ENCODE data around the gene MBOAT1.

MBOAT1 gene

DNA sequence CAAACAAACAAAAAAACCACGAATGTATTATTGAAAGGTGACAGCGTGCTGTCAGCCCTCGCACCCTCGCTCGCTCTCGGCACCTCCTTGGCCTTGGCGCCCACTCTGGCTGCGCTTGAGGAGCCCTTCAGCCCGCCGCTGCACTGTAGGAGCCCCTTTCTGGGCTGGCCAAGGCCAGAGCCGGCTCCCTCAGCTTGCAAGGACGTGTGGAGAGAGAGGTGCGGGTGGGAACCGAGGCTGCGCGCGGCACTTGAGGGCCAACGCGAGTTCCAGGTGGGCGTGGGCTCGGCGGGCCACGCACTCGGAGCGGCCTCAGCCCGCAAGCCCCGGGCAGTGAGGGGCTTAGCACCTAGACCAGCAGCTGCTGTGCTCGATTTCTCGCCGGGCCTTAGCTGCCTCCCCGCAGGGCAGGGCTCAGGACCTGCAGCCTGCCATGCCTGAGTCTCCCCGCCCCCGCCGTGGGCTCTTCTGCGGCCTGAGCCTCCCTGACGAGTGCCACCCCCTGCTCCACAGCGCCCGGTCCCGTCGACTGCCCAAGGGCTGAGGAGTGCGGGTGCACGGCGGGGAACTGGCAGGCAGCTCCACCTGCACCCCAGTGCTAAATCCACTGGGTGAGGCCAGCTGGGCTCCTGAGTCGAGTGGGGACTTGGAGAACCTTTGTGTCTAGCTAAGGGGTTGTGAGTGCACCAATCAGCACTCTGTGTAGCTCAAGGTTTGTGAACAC lies 20.9 kb upstream of the MBOAT1 start:
- DNase-seq (ENCODE audit: low read depth) = no peak

GRCh38 chr6:20232188-20232587 lies 19.9 kb upstream of the MBOAT1 start:
- DNase-seq (ENCODE audit: low read depth) = no peak

DNA sequence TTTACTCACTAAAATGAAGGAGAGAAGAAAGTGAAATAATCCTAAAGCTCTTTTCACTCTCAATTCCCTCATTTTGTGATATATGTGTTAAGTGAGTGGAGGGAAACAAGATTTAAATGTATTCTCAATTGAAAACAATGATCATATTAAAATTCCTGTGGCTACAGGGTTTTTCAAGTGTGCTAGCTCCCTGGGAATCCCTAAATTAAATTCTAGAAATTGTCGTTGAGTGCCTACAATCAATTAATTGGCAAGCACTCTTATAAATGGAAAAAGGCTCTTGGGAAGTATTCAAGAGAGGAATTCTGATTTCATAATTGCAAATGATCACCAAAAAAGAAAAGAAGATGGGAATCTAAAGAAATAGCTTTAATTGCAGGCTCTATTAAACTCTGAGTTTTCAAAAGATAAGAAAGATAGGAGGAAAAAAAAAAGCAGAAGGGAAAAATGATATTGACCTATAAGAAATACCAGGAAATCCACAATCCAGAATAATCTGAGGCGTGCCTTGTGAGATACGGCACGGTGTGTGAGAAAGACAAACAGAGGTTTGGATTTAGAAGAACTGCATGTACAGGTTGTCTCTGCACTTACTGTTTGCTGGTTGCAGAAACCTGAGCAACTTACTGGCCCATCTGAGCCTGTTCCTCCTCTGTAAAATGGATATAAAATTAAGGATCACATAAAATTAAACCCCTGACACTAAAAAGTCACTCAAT lies 18.3 kb upstream of the MBOAT1 start:
- no peak for DNase-seq (ENCODE audit: low read depth)

- no peak for DNase-seq (ENCODE audit: low read depth)
These were observed 17.6 kb upstream of the MBOAT1 start for GRCh38 chr6:20229881-20230280.

DNA sequence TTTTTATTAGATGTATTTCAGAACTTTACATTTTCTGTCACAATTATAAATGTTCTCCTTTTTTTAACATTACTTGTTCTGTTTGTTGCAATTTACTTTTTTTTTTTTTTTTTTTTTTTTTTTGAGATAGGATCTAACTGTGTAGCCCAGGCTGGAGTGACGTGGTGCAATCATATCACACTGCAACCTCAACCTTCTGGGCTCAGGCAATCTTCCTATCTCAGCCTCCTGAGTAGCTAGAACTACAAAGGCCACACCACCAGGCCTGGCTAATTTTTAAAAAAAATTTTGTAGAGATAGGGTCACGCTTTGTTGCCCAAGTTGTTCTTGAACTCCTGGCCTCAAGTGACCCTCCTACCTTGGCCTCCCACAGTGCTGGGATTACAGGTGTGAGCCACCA lies 15.1 kb upstream of the MBOAT1 start:
- no peak for DNase-seq (ENCODE audit: low read depth)

GRCh38 chr6:20223141-20223540 lies 10.9 kb upstream of the MBOAT1 start:
- DNase-seq (ENCODE audit: low read depth) = no peak

DNA sequence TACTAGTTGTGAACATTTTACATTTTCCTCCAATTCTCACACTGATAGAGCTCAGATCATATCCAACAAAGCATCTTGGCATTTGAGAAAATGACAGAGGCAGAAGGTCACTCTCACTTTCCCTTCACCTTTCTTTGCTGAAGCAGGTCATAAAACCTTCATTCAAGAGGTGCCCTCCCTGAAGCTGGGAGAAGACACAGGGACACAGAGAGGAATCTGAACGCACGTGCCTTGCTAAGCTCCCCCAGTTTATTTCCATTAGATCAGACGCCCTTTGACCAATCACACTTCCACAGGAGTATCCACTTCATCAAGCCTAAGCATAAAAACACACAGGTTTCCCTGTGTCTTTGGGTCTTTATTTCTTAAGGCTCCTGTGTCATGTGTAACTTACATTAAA lies 9.2 kb upstream of the MBOAT1 start:
- no peak for DNase-seq (ENCODE audit: low read depth)

- DNase-seq (ENCODE audit: low read depth) = no peak
These were observed 8.1 kb upstream of the MBOAT1 start for GRCh38 chr6:20220359-20220758.

GRCh38 chr6:20217891-20218290 lies 5.6 kb upstream of the MBOAT1 start:
- no peak for DNase-seq (ENCODE audit: low read depth)

GRCh38 chr6:20217324-20217855 lies 5.1 kb upstream of the MBOAT1 start:
- no peak for DNase-seq (ENCODE audit: low read depth)

DNA sequence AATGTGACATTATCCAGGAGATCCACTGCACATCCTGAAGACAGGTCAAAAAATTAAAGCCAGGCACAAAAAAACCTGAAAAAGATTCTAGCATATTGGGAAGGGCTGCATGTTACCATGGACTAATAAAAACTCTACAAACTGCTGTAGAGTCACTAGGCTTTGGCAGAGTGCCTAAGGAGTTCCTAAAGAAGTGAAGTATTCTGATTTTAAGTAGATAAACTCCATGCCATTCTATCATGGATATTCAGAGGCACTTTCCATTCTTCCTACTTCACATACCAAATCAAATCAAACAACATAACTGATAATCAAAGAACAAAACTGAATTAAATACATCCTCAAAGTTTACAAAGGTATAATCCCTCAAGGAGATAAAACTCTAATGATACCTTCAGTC lies 3.0 kb upstream of the MBOAT1 start:
- no peak for DNase-seq (ENCODE audit: low read depth)

GRCh38 chr6:20213271-20213798 lies 1.1 kb upstream of the MBOAT1 start:
- DNase-seq (ENCODE audit: low read depth) = no peak

- peak; percentile 6 for DNase-seq (ENCODE audit: low read depth)
These were observed 303 bp downstream of the MBOAT1 start for GRCh38 chr6:20211941-20212391.

DNA sequence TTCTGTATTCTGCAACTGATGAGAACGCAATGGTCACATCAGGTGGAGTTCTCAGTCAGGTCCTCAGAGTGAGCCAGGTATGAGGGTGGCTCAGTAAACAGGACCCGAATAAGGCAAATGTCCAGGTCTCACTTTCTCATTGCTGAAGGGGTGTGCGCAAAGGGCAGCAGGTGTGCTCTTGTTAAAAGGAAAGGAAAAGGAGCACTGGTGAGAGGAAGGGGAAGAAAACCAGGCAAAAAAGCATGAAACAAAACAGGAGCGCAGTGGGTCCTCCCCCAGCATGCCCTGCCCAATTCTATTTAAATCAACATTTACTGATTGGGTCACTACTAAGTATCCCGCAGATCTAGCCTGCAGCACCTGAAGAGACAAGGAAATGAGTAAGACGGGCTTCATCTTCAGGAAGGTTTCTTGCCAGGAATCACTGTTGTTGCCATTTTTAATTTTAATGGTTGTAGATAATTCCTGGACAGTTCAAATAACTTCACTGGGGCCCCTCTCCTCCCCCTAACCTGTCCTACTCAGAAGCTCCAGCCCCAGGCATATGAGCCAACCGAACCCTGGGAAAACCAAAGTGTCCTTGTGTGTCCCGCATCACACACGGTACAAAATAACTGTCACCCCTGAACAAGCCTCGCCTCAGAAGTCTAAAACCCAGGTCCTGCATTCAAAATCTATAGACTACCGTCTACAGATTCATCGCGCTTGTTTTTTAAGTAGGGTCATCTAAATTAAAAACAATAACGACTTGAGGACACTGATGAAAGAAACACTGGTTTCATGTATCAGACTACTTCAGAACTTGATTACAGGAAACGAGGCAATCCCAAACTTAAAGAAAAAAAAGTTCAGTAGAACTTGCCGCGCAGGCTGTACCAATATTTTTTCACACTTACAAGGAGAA lies 980 bp downstream of the MBOAT1 start:
- no peak for DNase-seq (ENCODE audit: low read depth)

GRCh38 chr6:20210158-20210557 lies 2.1 kb downstream of the MBOAT1 start:
- no peak for DNase-seq (ENCODE audit: low read depth)

DNA sequence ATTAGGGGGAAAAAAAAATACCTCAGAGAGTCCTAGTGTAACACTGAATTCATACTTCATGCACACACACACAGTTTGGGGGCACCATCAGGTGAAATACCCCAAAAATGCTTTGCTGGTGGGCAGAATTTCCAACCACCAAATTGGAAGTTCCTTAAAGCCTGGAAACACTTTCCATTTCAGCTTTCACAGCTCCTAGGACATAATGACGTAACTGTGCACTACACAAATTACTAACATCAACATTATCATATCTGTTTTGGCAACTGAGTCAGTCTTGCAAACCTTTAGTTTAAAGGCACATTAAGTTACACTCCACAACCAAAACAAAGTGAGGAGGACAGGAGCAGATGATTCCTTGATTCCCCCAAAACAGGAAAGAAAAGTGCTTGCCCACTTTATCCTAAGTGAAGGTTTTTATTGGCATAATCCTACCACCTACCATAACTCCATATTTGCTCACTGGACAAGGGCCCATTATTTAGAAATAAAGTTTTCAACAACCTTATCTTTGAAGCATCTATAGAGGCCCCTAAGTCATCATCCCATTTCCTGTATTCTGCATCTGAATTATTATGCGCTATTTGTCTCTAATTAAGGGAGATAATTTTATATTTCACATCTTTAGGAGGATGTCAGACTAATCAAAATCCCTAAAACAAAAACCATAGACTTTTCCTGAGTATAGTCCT lies 3.4 kb downstream of the MBOAT1 start:
- DNase-seq (ENCODE audit: low read depth) = no peak

DNA sequence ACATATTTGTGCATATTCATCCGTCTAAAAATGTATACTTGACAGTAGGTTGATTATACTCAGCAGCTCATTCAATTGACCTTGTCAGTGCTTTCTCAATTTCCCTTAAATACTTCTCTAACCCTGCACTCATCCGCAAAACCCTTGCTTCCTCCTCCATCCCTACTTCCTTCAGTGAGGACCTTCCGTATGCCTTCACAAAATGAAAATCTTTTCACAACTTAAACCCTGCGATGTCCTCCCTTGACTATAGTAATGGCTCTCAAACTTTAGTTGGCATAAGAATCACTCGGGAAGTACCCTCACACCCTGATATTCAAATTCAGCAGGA lies 5.2 kb downstream of the MBOAT1 start:
- DNase-seq (ENCODE audit: low read depth) = no peak

- DNase-seq (ENCODE audit: low read depth) = no peak
These were observed 6.5 kb downstream of the MBOAT1 start for GRCh38 chr6:20205722-20206161.

DNA sequence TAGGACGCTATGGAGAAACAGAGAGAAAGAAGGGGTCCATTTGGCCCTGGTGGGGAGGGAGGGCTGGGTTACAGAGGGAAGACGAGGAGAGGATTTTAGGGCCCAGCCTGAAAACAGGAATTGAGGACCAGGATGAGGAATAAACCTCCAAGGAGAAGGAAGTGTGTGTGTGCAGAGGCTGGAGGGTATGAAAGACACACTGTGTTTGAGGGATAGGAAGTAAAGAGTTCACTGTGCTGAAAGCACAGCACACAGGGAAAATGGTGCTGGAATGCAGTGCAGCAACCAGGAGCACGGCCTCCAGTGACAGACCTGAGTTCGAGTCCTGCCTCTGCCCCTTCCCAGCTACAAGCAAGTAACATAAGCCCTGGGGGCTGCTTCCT lies 7.8 kb downstream of the MBOAT1 start:
- DNase-seq (ENCODE audit: low read depth) = no peak

DNA sequence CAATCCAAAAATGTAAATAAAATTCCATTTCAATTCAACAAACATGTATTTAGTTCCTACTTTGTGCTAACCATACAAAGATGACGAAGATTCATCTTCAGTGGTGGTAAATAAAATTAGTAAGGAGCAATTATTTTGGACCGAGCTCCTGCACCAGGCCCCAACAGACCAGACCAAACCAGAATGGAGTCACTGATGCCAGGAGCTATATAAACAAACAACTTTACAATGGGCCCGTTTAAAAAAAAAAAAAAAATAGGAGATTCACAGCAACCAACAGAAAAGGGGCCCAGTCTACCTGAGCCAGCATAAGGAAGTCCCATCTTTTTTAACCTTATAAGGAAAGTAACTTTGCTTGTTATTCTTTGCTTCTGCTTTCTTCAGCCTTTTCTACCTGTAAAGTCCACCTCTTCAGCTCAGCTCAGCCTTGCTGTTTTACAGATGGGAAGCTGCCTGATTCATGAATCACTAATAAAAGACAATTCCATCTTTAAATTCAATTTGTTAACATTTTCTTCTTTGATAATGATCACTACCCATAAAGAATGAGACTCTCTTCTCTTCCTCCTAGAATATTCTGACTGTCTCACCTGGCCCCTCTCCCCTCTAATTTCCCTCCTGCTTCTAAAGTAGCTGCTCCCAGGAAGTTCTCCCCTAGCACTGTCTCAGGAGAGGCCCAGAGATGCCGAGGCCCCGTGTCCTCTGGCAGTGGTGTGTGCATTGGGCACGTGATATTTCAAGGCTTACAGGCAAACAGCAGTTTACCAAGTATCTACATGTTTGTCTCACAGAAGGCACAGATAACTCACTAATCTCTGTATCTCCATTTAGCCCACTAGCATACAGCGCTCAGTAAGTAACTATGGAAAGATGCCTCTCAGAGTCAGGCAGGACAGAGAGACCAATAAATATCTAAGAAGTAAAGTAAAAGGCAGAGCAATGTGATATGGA lies 8.4 kb downstream of the MBOAT1 start:
- no peak for DNase-seq (ENCODE audit: low read depth)

All from stimulated activated CD8-positive, alpha-beta memory T cell treated with anti-CD3 and anti-CD28 coated beads, Interleukin-12 subunit alpha, Interleukin-12 subunit beta, amount 100 ng/mL, for 1 hour (primary cell).